Neuronal stem cell (in vitro differentiated cells): ENCODE data around the gene MANSC1.

ENCODE experiments used
- DNase-seq: peaks from one replicate; pipeline ENCODE4 v3.0.0-alpha.2; 2013; ENCODE audit warnings: low spot score
- H2AFZ ChIP-seq: one replicate; pipeline ENCODE4 v1.6.1; 2013; ENCODE audit warnings: mild to moderate bottlenecking, low read length, inconsistent platforms
- H2AK5ac ChIP-seq: 2 replicates; pipeline ENCODE4 v1.6.1; 2013; ENCODE audit warnings: low read depth, mild to moderate bottlenecking, inconsistent platforms, low read length, moderate library complexity, mixed read lengths
- H2BK120ac ChIP-seq: 2 replicates; pipeline ENCODE4 v1.6.1; 2013; ENCODE audit warnings: low read depth, mild to moderate bottlenecking, inconsistent platforms, low read length, moderate library complexity, mixed read lengths
- H2BK12ac ChIP-seq: one replicate; pipeline ENCODE4 v1.6.1; 2013; ENCODE audit warnings: low read length, inconsistent platforms
- H2BK15ac ChIP-seq: 2 replicates; pipeline ENCODE4 v1.6.1; 2013; ENCODE audit warnings: mild to moderate bottlenecking, low read length, inconsistent platforms, mixed read lengths
- H2BK5ac ChIP-seq: one replicate; pipeline ENCODE4 v1.6.1; 2013; ENCODE audit warnings: inconsistent platforms, mild to moderate bottlenecking, low read length, moderate library complexity
- H3K14ac ChIP-seq: one replicate; pipeline ENCODE4 v1.6.1; 2013; ENCODE audit warnings: low read length, inconsistent platforms
- H3K18ac ChIP-seq: 2 replicates; pipeline ENCODE4 v1.6.1; 2013; ENCODE audit warnings: low read length, inconsistent platforms
- H3K23ac ChIP-seq: 2 replicates; pipeline ENCODE4 v1.6.1; 2013; ENCODE audit warnings: low read depth, mild to moderate bottlenecking, mixed read lengths, low read length, inconsistent platforms; ENCODE audit not compliant: poor library complexity
- H3K27ac ChIP-seq: replicated peaks from 3 replicates; pipeline ENCODE4 v1.5.1; 2013; ENCODE audit warnings: low read length, inconsistent platforms
- H3K27me3 ChIP-seq, 3 experiments: 2 replicates each; pipeline ENCODE4 v1.6.1; 2013; ENCODE audit warnings: low read length in 3 of 3, mild to moderate bottlenecking in 2 of 3, inconsistent platforms in 1 of 3, low read depth in 1 of 3, mixed read lengths in 1 of 3, moderate library complexity in 1 of 3; ENCODE audit not compliant: control insufficient read depth in 3 of 3, insufficient read depth in 3 of 3
- H3K36me3 ChIP-seq, 2 donors: replicated peaks in 1 of 2; 2 replicates each; pipeline ENCODE4 v1.6.1; 2013; ENCODE audit warnings: low read length in 2 of 2; ENCODE audit not compliant: control insufficient read depth in 2 of 2, insufficient read depth in 2 of 2
- H3K4ac ChIP-seq: 2 replicates; pipeline ENCODE4 v1.6.1; 2013; ENCODE audit warnings: inconsistent platforms, mild to moderate bottlenecking, low read length, moderate library complexity
- H3K4me1 ChIP-seq, 2 donors: 1 replicate in 1 of 2; 2 replicates in 1 of 2; pipeline ENCODE4 v1.6.1; 2013; ENCODE audit warnings: low read length in 2 of 2, low read depth in 1 of 2; ENCODE audit not compliant: control insufficient read depth in 2 of 2, insufficient read depth in 1 of 2
- H3K4me2 ChIP-seq: one replicate; pipeline ENCODE4 v1.6.1; 2013; ENCODE audit warnings: mild to moderate bottlenecking, low read length, inconsistent platforms; ENCODE audit not compliant: insufficient read depth, poor library complexity, severe bottlenecking
- H3K4me3 ChIP-seq, 2 donors: 2 replicates each; pipeline ENCODE4 v1.5.1; 2013; ENCODE audit warnings: low read length in 2 of 2, mild to moderate bottlenecking in 2 of 2, inconsistent platforms in 1 of 2, moderate library complexity in 1 of 2
- H3K79me1 ChIP-seq: one replicate; pipeline ENCODE4 v1.6.1; 2013; ENCODE audit warnings: low read depth, mild to moderate bottlenecking, inconsistent platforms, low read length, moderate library complexity
- H3K9ac ChIP-seq: one replicate; pipeline ENCODE4 v1.6.1; 2013; ENCODE audit warnings: mild to moderate bottlenecking, low read depth, low read length, inconsistent platforms; ENCODE audit not compliant: poor library complexity
- H3K9me3 ChIP-seq, 2 donors: replicated peaks in 1 of 2; 2 replicates each; pipeline versions ENCODE3 to v1.6.1; 2013; ENCODE audit warnings: low read length in 2 of 2, mild to moderate bottlenecking in 2 of 2, inconsistent platforms in 1 of 2, low read depth in 1 of 2, mixed read lengths in 1 of 2, moderate library complexity in 1 of 2; ENCODE audit not compliant: control insufficient read depth in 2 of 2, insufficient read depth in 1 of 2
- H4K8ac ChIP-seq: one replicate; pipeline ENCODE4 v1.6.1; 2013; ENCODE audit warnings: low read depth, mild to moderate bottlenecking, inconsistent platforms, low read length, moderate library complexity
- H4K91ac ChIP-seq: one replicate; pipeline ENCODE4 v1.6.1; 2013; ENCODE audit warnings: low read length, low read depth, mild to moderate bottlenecking, inconsistent platforms; ENCODE audit not compliant: poor library complexity
- WGBS, 2 donors: extraction: QIAGEN DNeasy Blood & Tissue Kit; methylation state at CpG; one replicate each; pipeline ENCODE4 v1.1.7; 2013; ENCODE audit warnings: missing lambda C conversion rate in 2 of 2, mixed read lengths in 1 of 2; ENCODE audit not compliant: insufficient read length in 2 of 2, insufficient replicate concordance in 1 of 2; ENCODE audit errors: extremely low coverage in 2 of 2; 5-methylcytosine and 5-hydroxymethylcytosine counted together

Gene MANSC1

GRCh38 chr12:12331244-12331771 lies 18.7 kb downstream of the MANSC1 start:
- no peak overlapping the region for H3K4me2 ChIP-seq
- H3K9me3 ChIP-seq = no peaks in the 10 kb centered on the region
- H4K8ac ChIP-seq = no peak overlapping the region
- no peaks in the 10 kb centered on the region for H3K27me3 ChIP-seq
- peaks cover 0 to 7% of the 10 kb centered on the region in 2 donors for H3K4me1 ChIP-seq
- no peak overlapping the region for H3K27ac ChIP-seq
- no peaks in the 10 kb centered on the region for H3K36me3 ChIP-seq
- H2BK15ac ChIP-seq = no peak overlapping the region
- H3K18ac ChIP-seq = no peak overlapping the region
- no peak overlapping the region for H4K91ac ChIP-seq
- H3K79me1 ChIP-seq = no peaks in the 10 kb centered on the region
- H3K23ac ChIP-seq = no peak overlapping the region
- H2AFZ ChIP-seq = no peak overlapping the region
- DNase-seq = no peak
- no peak overlapping the region for H2BK5ac ChIP-seq
- no peak overlapping the region for H2BK12ac ChIP-seq
- no peak overlapping the region for H3K4me3 ChIP-seq
- no peak overlapping the region for H3K14ac ChIP-seq
- H2AK5ac ChIP-seq = no peak overlapping the region
- H3K9ac ChIP-seq = no peak overlapping the region
- H3K4ac ChIP-seq = no peak overlapping the region
- no peak overlapping the region for H2BK120ac ChIP-seq
- WGBS, 2 donors = no CpG with 5 or more reads among the region's 7 CpGs

- H2AK5ac ChIP-seq = no peak overlapping the region
- H3K79me1 ChIP-seq = no peaks in the 10 kb centered on the region
- no peaks in the 10 kb centered on the region for H3K36me3 ChIP-seq
- H3K4me2 ChIP-seq = no peak overlapping the region
- H3K4ac ChIP-seq = no peak overlapping the region
- no peak overlapping the region for H2BK120ac ChIP-seq
- H3K9ac ChIP-seq = no peak overlapping the region
- H3K4me3 ChIP-seq = no peak overlapping the region
- no peaks in the 10 kb centered on the region for H3K9me3 ChIP-seq
- H2AFZ ChIP-seq = no peak overlapping the region
- no peak overlapping the region for H4K91ac ChIP-seq
- H3K4me1 ChIP-seq = peaks cover 0 to 7% of the 10 kb centered on the region in 2 donors
- H2BK12ac ChIP-seq = no peak overlapping the region
- no peak overlapping the region for H3K18ac ChIP-seq
- H2BK15ac ChIP-seq = no peak overlapping the region
- no peak overlapping the region for H3K27ac ChIP-seq
- no peak overlapping the region for H3K23ac ChIP-seq
- H4K8ac ChIP-seq = no peak overlapping the region
- no peak overlapping the region for H2BK5ac ChIP-seq
- no CpG with 5 or more reads among the region's 1 CpG for WGBS, 2 donors
- no peak overlapping the region for H3K14ac ChIP-seq
- DNase-seq = no peak
- H3K27me3 ChIP-seq = no peaks in the 10 kb centered on the region
These were observed 22.2 kb downstream of the MANSC1 start for GRCh38 chr12:12327802-12328201.

- no CpG with 5 or more reads among the region's 3 CpGs for WGBS, 2 donors
- DNase-seq = no peak
- H2AFZ ChIP-seq = no peak overlapping the region
These were observed 23.8 kb downstream of the MANSC1 start for GRCh38 chr12:12326262-12326661.

GRCh38 chr12:12323591-12323990 lies 26.5 kb downstream of the MANSC1 start:
- Histone ChIP-seq H3K79me1 (no peaks in the 10 kb centered on the region), H3K4me2 (no peak overlapping the region), H4K91ac (no peak overlapping the region), H3K9ac (no peak overlapping the region), H4K8ac (no peak overlapping the region), H2BK12ac (no peak overlapping the region), H3K14ac (no peak overlapping the region), H3K4me3 (no peak overlapping the region), H3K27ac (no peak overlapping the region), H3K4me1 (peaks cover 3 to 6% of the 10 kb centered on the region in 2 donors), H2BK5ac (no peak overlapping the region), H2BK15ac (no peak overlapping the region), H2BK120ac (no peak overlapping the region), H3K27me3 (no peaks in the 10 kb centered on the region), H2AFZ (no peak overlapping the region), H3K23ac (no peak overlapping the region), H2AK5ac (no peak overlapping the region), H3K9me3 (no peaks in the 10 kb centered on the region), H3K4ac (no peak overlapping the region), H3K18ac (no peak overlapping the region), H3K36me3 (no peaks in the 10 kb centered on the region)
- no CpG with 5 or more reads among the region's 9 CpGs for WGBS, 2 donors
- no peak for DNase-seq

More at GRCh38 chr12:12326262-12326661, 23.8 kb downstream of the MANSC1 start:
- no peaks in the 10 kb centered on the region for H3K36me3 ChIP-seq
- no peak overlapping the region for H3K4ac ChIP-seq
- no peak overlapping the region for H3K23ac ChIP-seq
- no peak overlapping the region for H3K14ac ChIP-seq
- H3K4me2 ChIP-seq = no peak overlapping the region
- no peaks in the 10 kb centered on the region for H3K79me1 ChIP-seq
- H3K9ac ChIP-seq = no peak overlapping the region
- no peak overlapping the region for H4K8ac ChIP-seq
- no peak overlapping the region for H2BK120ac ChIP-seq
- H2AK5ac ChIP-seq = no peak overlapping the region
- H3K27ac ChIP-seq = no peak overlapping the region
- no peak overlapping the region for H2BK5ac ChIP-seq
- no peaks in the 10 kb centered on the region for H3K27me3 ChIP-seq
- no peak overlapping the region for H3K18ac ChIP-seq
- H3K9me3 ChIP-seq = no peaks in the 10 kb centered on the region
- no peak overlapping the region for H3K4me3 ChIP-seq
- no peak overlapping the region for H2BK12ac ChIP-seq
- H4K91ac ChIP-seq = no peak overlapping the region
- peaks cover 0 to under 1% of the 10 kb centered on the region in 2 donors for H3K4me1 ChIP-seq
- no peak overlapping the region for H2BK15ac ChIP-seq
